Embryonic facial prominence (tissue), 1 donor: Measurements from ENCODE around the gene GATD1.

Source experiments
- DNase-seq: peaks from one replicate; pipeline ENCODE4 v3.0.0-alpha.2; 2016; ENCODE audit errors: extremely low spot score

The GATD1 gene

DNA sequence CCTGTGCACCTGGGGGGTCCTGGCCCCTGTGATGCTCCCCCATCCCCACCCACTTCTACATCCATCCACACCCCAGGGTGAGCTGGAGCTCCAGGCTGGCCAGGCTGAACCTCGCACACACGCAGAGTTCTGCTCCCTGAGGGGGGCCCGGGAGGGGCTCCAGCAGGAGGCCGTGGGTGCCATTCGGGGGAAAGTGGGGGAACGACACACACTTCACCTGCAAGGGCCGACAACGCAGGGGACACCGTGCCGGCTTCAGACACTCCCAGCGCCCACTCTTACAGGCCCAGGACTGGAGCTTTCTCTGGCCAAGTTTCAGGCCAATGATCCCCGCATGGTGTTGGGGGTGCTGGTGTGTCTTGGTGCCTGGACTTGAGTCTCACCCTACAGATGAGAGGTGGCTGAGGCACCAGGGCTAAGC lies 50.0 kb downstream of the GATD1 start:
- DNase-seq: no peak

DNA sequence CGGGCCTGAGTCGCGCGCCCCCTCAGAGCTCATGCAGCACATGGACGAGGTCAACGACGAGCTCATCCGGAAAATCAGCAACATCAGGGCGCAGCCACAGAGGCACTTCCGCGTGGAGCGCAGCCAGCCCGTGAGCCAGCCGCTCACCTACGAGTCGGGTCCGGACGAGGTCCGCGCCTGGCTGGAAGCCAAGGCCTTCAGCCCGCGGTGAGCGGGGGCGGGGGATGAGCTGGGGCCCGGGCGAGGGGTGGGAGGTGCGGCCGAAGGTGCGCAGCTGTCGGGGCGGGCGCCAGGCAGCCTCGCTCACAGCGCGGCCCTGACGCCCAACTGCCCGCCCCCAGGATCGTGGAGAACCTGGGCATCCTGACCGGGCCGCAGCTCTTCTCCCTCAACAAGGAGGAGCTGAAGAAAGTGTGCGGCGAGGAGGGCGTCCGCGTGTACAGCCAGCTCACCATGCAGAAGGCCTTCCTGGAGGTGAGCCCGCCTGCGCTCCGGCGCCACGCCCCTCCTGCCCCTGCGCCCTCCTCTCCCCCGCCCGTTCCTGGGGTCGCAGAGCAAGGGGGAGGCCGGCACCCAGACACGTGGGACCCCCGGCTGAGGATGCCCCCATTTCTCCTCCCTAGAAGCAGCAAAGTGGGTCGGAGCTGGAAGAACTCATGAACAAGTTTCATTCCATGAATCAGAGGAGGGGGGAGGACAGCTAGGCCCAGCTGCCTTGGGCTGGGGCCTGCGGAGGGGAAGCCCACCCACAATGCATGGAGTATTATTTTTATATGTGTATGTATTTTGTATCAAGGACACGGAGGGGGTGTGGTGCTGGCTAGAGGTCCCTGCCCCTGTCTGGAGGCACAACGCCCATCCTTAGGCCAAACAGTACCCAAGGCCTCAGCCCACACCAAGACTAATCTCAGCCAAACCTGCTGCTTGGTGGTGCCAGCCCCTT lies 50.7 kb downstream of the GATD1 start:
- no peak for DNase-seq

GRCh38 chr11:725624-726202 lies 51.6 kb downstream of the GATD1 start:
- no peak for DNase-seq

GRCh38 chr11:724778-725386 lies 52.4 kb downstream of the GATD1 start:
- no peak for DNase-seq

- DNase-seq: no peak
These were observed 53.1 kb downstream of the GATD1 start for GRCh38 chr11:724049-724777.

DNA sequence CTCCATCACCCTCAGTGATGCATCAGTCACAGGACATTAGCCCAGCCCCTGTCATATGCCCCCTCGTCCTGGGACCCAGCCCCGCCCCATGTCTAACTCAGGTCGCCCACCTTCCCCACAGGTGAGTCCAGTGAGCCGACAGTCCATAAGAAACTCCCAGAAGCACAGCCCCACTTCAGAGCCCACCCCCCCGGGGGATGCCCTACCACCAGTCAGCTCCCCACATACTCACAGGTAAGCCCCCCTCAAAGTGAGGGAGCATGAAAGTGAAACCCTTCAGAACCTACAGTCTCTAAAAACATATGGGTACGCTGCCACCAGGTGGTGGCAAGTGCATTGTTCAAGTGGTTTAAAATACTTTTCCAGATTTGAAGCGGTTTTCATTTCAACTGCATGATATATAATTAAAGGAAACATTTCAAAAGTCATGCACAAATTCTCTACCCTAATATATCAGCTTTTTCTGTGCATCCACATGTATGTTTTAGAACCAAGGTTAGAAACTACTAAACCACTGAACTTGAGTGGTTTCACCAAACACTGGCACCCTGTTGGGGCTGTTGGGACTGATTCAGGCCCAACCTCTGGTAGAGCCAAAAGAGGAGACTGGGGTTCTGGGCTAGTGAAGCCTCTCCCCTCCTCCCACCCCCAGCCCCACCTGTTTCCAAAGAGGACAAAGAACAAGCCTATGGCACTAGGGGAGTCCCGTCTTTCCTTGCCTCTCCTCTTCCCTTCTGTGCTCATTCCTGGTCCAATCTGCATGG lies 54.0 kb downstream of the GATD1 start:
- no peak for DNase-seq

- DNase-seq: no peak
These were observed 54.9 kb downstream of the GATD1 start for GRCh38 chr11:722346-722811.

- DNase-seq: no peak
These were observed 55.4 kb downstream of the GATD1 start for GRCh38 chr11:721741-722345.

- no peak for DNase-seq
These were observed 56.0 kb downstream of the GATD1 start for GRCh38 chr11:721247-721740.

DNA sequence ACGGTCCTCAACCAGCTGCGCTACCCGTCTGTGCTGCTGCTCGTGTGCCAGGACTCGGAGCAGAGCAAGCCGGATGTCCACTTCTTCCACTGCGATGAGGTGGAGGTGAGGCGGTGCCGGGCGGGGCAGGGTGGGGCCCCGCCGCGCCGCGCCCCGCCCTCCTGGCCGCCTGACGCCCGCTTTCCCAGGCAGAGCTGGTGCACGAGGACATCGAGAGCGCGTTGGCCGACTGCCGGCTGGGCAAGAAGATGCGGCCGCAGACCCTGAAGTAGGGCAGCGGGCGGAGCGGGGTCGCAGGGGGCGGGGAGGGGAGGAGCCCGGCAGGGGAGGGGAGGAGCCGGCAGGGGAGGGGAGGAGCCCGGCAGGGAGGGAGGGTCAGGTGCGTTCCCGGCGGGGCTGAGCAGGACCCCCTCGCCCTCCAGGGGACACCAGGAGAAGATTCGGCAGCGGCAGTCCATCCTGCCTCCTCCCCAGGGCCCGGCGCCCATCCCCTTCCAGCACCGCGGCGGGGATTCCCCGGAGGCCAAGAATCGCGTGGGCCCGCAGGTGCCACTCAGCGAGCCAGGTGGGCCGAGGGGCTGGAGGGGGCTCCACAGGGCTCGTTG lies 56.5 kb downstream of the GATD1 start:
- DNase-seq: no peak

DNA sequence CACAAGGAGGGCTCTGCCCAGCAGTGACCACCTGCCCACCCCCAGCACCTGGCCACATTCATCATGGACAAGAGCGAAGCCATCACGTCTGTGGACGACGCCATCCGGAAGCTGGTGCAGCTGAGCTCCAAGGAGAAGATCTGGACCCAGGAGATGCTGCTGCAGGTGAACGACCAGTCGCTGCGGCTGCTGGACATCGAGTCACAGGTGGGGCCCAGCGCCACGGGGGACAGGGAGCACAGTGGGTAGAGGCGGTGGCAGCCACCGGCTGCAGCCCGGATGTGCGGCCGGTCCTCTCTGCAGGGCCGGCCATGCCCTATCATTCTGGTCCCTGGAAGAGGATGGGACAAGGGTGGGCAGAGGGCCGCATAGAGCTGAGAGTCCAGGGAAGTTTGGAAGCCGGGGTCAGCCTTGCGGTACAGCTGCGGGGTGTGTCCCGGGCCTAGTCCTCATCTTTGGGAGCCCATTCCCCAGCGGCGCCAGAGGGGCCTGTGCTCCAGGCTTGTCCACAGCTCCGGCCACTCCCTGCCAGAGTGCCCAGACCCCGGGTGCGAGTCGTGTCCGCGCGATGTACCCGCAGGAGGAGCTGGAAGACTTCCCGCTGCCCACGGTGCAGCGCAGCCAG lies 57.2 kb downstream of the GATD1 start:
- DNase-seq: no peak

DNA sequence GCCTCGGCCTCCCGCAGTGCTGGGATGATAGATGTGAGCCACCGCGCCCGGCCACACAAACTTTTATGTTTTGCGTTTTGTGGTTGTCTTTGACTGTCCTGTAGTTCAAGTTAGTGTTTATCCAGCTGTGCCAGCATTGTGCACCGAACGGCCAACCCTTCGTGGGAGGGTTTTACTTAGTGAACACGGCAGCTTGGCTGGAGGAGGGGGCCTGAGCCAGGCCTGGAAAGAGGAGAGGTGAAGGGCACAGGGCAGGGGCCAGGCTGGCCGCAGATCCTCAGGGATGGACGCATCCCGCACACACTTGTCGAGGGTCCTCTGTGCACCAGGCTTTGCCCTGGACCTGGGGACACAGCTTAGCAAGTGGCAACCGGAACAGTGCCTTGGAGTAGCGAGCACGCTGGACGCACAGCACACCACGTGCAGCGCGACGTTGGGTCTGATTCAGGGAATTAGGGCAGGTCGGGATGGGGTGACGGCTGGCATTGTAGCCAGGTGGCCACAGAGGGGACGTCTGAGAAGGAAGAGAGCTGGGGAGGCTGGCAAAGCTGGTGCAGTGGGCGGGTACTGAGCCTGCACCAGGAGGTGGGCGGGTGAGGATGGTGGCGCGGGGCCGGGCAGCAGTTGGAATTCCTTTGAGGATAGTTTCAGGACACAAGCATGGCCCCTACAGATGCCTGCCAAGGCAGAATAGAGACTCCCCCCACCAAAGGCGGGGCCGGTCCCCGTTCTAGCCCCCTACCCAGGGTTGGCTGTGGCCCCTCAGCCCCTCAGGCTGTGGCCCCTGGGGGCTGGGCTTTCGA lies 57.9 kb downstream of the GATD1 start:
- no peak for DNase-seq
